ENCODE measurements around the gene TSPAN9.

TSPAN9 gene

GRCh38 chr12:3244219-3244750 is 167.1 kb downstream of the TSPAN9 start:
- no peak overlapping the region for H3K9ac ChIP-seq (ENCODE audit: low read length)
- no peaks in the 10 kb centered on the region for H3K27me3 ChIP-seq (ENCODE audit: low read length)
- no peak overlapping the region for H3K4me2 ChIP-seq (ENCODE audit: low read depth, low read length, poor library complexity, severe bottlenecking)
- H2AFZ ChIP-seq (ENCODE audit: low read depth, low read length, severe bottlenecking): no peak overlapping the region
- no peak for TF ChIP-seq CTCF (IDR thresholded peaks at IDR 0.05; ENCODE audit: insufficient read depth, low read length, poor library complexity, severe bottlenecking)
- TF ChIP-seq EZH2phosphoT487 (conservative IDR thresholded peaks at IDR 0.05; ENCODE audit: low read length): no peak
- no peak overlapping the region for H3K27ac ChIP-seq (ENCODE audit: low read depth, low read length)
- H3K4me3 ChIP-seq (ENCODE audit: insufficient read depth, low read length, poor library complexity, severe bottlenecking): no peak overlapping the region
- H3K9me3 ChIP-seq (ENCODE audit: insufficient read depth, low read length): no peaks in the 10 kb centered on the region
- H3K36me3 ChIP-seq (ENCODE audit: low read length): no peaks in the 10 kb centered on the region
- no peaks in the 10 kb centered on the region for H4K20me1 ChIP-seq (ENCODE audit: low read depth, low read length)
- no peaks in the 10 kb centered on the region for H3F3A ChIP-seq (ENCODE audit: insufficient read depth)
- no peaks in the 10 kb centered on the region for H3K9me2 ChIP-seq (replicated peaks; ENCODE audit: insufficient read depth, low read length)
- H3K79me2 ChIP-seq (ENCODE audit: insufficient read depth, low read length): no peaks in the 10 kb centered on the region

GRCh38 chr12:3246253-3246652 is 169.1 kb downstream of the TSPAN9 start:
- no peaks in the 10 kb centered on the region for H3K9me2 ChIP-seq (replicated peaks; ENCODE audit: insufficient read depth, low read length)
- H3K79me2 ChIP-seq (ENCODE audit: insufficient read depth, low read length): no peaks in the 10 kb centered on the region
- no peaks in the 10 kb centered on the region for H3K27me3 ChIP-seq (ENCODE audit: low read length)
- H3K27ac ChIP-seq (ENCODE audit: low read depth, low read length): no peak overlapping the region
- H4K20me1 ChIP-seq (ENCODE audit: low read depth, low read length): no peaks in the 10 kb centered on the region
- TF ChIP-seq EZH2phosphoT487 (conservative IDR thresholded peaks at IDR 0.05; ENCODE audit: low read length): no peak
- no peak for TF ChIP-seq CTCF (IDR thresholded peaks at IDR 0.05; ENCODE audit: insufficient read depth, low read length, poor library complexity, severe bottlenecking)
- no peak overlapping the region for H3K9ac ChIP-seq (ENCODE audit: low read length)
- H2AFZ ChIP-seq (ENCODE audit: low read depth, low read length, severe bottlenecking): no peak overlapping the region
- no peaks in the 10 kb centered on the region for H3F3A ChIP-seq (ENCODE audit: insufficient read depth)
- no peak overlapping the region for H3K4me3 ChIP-seq (ENCODE audit: insufficient read depth, low read length, poor library complexity, severe bottlenecking)
- no peak overlapping the region for H3K4me2 ChIP-seq (ENCODE audit: low read depth, low read length, poor library complexity, severe bottlenecking)
- H3K36me3 ChIP-seq (ENCODE audit: low read length): no peaks in the 10 kb centered on the region
- H3K9me3 ChIP-seq (ENCODE audit: insufficient read depth, low read length): no peaks in the 10 kb centered on the region

- Histone ChIP-seq H3K4me3 (ENCODE audit: insufficient read depth, low read length, poor library complexity, severe bottlenecking) (no peak overlapping the region), H4K20me1 (ENCODE audit: low read depth, low read length) (no peaks in the 10 kb centered on the region), H3K36me3 (ENCODE audit: low read length) (no peaks in the 10 kb centered on the region), H3K9ac (ENCODE audit: low read length) (no peak overlapping the region), H3F3A (ENCODE audit: insufficient read depth) (no peaks in the 10 kb centered on the region), H3K4me2 (ENCODE audit: low read depth, low read length, poor library complexity, severe bottlenecking) (no peak overlapping the region), H3K79me2 (ENCODE audit: insufficient read depth, low read length) (no peaks in the 10 kb centered on the region), H3K27ac (ENCODE audit: low read depth, low read length) (no peak overlapping the region), H3K27me3 (ENCODE audit: low read length) (no peaks in the 10 kb centered on the region), H3K9me2 (replicated peaks; ENCODE audit: insufficient read depth, low read length) (no peaks in the 10 kb centered on the region), H2AFZ (ENCODE audit: low read depth, low read length, severe bottlenecking) (no peak overlapping the region), H3K9me3 (ENCODE audit: insufficient read depth, low read length) (no peaks in the 10 kb centered on the region)
- no peak for TF ChIP-seq CTCF (IDR thresholded peaks at IDR 0.05; ENCODE audit: insufficient read depth, low read length, poor library complexity, severe bottlenecking)
These were observed 169.9 kb downstream of the TSPAN9 start for GRCh38 chr12:3247077-3247476.

Data from SU-DHL-6 (cell line).